Left kidney (tissue), 8 donors: Measurements from ENCODE around the gene OR2Y1. TPM values are rescaled to one million over a fixed set of nuclear protein-coding genes. Genes with fewer than 3 reads are reported as not detected.
"Not testable (repeated sequence)": the region's sequence is repeated elsewhere in the genome, so short reads cannot be mapped to it uniquely, and the experiment has no call there.

Experiments used
- DNase-seq: peaks from one replicate; pipeline ENCODE4 v3.0.0-alpha.2; 2013
- long read RNA-seq, 8 donors: transcript quantifications; one replicate each; lab custom pipeline, GENCODE V29; 2026
- polyA plus RNA-seq: library from polyadenylated mRNA; unstranded; fragments of 120-200 nt; gene quantifications from one replicate; pipeline ENCODE4 v1.2.1, GENCODE V29; 2013; ENCODE audit not compliant: insufficient read length

OR2Y1 gene, protein sequence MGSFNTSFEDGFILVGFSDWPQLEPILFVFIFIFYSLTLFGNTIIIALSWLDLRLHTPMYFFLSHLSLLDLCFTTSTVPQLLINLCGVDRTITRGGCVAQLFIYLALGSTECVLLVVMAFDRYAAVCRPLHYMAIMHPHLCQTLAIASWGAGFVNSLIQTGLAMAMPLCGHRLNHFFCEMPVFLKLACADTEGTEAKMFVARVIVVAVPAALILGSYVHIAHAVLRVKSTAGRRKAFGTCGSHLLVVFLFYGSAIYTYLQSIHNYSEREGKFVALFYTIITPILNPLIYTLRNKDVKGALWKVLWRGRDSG
- polyA plus RNA-seq = not detected
- long read RNA-seq, donor 1 = 0 reads
- long read RNA-seq, donor 2 = 0 reads
- long read RNA-seq, donor 3 = 0 reads
- long read RNA-seq, donor 4 = 0 reads
- long read RNA-seq, donor 5 = 0 reads
- long read RNA-seq, donor 6 = 0 reads
- long read RNA-seq, donor 7 = 0 reads
- long read RNA-seq, donor 8 = 0 reads

DNA sequence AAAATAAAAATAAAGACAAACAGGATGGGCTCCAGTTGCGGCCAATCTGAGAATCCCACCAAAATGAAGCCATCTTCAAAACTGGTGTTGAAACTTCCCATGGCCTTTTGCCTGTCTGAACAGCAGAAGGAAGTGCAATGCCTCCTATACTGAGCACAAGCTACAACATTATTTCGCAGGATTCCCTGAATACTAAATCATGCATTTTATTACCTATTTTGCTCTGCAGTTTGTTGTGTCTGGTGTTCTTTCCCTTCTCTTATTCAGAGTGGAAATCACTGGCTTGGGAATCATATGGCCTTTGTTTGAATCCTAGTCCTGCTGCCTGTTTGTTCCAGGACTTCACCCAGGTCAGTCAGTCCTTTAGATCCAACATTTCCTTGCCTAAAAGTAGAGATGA is at the start of gene OR2Y1:
Gene OR2Y1, minus strand, starts transcription at position 101 of the 400 bp plus-strand sequence. Its CDS starts 0 bp downstream, at position 101.
- DNase-seq = no peak

DNA sequence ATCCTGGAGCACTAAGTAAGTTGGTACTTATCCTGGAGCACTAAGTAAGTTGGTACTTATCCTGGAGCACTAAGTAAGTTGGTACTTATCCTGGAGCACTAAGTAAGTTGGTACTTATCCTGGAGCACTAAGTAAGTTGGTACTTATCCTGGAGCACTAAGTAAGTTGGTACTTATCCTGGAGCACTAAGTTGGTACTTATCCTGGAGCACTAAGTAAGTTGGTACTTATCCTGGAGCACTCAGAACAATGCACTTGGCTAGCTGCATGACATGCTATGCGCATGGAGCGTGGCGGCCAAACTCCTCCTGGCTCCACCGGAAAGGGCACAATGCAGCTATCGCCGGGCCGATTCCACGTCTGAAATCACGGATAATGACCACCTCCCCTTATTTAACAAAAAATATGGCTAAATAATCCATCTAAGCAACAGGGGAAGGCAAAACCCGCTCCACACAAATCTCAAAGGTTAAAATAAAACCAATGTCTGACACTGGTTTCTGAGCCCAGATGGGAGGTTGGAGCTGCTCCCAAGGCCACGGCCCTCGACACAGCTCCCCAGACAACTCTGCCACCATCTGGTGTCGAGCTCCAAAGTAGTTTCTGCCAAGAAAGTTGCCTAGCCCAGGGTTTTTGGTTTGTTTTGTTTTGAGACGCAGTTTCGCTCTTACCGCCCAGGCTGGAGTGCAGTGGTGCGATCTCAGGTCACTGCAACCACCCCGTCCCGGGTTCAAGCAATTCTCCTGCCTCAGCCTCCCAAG is 49.0 kb upstream of the OR2Y1 start:
- DNase-seq = not testable (repeated sequence)

DNA sequence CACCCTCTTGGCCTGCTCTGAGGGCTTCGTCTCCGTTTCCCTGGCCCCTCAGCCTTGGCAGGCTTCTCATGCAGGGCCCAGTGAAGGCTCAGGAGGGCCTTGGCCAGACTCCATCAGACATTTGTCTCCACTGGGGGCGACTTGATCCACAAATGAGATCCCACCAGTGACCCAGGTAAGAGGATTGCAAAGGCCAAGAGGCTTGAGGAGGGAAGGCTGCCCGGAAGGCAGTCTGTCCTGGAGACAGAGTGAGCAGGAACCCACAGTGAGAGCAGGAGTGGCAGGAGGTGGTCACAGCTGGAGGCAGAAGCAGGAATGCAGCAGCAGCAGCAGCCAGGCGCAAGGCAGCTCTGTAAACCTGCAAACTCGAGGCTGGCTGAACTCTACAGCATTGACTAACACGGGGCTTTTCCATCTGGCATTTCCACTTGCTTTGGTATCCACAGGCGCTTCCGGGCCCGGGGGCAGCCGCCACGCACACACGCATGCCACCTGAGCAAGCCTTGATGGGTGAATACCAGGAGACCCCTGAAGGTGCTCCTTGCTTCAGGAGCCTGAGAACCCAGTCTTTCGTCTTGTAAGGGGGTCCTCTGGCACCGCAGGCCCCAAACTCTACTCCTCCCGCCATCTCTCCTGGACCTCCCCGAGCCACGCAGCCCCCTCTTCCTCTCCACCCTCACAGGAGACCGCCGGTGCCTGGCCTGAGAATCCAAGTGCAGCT is 48.0 kb upstream of the OR2Y1 start:
- no peak for DNase-seq

DNA sequence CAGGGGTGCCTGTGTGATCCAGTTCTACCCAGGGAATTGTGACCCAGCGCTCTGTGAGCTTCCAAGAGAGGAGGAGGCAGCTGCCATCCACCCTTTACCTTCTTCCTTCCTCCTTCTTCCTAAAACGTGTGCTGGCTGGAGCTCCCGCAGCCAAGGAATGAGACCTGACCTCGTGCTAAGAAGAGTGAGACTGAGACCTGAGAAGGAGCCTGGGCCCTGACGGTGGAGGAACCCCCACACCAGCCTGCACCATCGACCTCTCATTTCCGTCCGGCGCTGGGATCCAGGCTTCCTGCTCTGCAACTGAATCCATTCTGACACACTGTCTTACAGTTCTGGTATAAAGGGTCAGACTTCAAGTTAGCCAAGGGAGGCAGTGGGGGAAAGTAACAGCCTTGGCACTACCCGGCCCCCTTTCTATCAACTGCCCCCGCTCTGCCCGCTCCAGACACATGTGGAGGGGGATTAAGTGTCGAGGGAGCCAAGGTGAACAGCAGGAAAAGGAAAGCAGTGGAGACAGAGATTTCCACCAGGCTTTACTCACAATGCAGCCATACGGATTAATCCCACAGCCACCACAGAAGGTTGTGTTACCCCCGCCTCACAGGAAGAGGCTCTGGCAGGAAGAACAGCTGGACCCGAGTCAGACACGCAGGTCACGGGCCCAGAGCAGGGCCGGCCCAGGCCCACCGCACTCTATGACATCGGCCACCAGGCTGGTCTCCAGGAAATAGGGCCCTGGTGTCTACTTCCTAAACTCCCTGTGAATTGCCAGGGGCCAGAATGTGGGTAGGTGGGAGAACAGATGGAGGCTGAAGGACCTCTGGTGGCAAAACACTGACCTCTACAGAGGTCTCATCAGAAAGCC is 46.9 kb upstream of the OR2Y1 start:
- no peak for DNase-seq

DNA sequence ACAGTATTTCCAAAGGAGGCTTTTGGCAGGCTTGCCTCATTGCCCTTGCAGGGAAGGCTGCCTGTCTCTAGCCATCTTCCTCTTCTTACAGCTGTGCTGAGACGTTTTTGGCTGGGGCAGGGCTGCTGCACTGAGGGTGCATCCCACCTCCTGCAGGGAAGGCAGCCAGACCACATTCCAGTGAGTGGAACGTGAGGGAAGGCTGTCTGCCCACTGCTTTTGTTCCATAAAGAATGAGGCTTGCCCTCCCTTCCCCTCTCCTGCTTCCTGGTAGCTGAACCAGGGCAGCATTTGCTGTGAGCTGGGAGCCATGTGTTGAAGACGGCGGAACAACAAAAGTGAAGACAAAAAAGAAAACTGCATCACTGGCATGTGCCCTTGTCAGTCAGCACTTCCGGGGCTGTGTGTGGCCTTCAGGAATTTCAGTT is 46.0 kb upstream of the OR2Y1 start:
- no peak for DNase-seq

DNA sequence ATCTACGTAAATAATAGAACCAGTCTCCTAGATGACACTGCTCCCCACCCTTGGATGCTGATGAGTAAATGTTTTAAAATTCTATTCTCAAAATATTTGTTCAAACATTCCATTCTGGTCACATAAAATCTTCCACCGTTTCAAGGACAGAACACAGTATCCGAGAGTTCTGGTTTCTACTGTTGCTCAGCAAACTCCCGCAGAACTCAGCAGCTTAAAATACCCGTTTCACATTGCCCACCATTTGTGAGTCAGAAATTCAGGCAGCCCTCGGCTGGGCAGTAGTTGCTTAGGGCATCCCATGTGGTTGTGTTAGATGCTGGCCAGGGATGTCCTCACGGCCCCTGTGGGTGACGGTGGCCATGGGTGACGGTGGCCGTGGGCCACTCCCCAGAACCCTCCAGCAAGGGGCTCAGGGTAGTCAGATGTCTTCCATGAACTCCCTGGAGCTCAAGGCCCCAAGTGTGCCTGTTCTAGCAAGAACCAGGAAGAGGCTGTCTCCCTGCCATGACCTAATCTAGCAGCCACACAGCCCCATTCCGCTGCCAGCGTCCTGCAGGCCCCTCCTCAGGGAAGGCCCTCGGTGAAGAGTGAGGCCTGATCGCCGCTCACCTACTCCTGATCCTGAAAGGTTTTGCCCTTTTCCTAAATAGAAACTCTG is 45.4 kb upstream of the OR2Y1 start:
- no peak for DNase-seq

DNA sequence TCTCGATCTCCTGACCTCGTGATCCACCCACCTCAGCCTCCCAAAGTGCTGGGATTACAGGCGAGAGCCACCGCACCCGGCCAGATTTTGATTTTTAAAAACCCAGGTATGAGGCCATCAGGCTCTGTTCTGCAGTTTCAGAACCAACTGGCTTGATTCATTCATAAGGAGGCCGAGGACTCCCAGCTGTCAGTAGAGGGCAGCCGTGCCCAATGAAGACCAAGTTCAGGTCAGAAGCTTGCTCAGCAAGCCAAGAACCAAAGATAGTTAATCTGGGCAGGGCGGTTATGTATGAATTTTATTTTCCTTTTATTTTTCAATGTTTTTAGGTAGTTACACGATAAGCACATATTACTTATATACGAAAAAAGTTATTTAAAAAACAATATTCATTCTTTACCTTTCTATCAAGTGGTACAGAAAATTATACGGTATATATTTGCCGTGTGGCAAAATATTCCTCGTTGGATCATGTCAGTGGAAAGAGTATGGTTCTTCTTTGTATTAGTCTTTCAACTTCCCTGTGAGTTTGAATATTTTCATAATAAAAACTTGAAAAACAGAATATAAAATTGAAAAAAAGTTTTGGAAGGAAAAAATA is 44.7 kb upstream of the OR2Y1 start:
- DNase-seq = peak; percentile 71

DNA sequence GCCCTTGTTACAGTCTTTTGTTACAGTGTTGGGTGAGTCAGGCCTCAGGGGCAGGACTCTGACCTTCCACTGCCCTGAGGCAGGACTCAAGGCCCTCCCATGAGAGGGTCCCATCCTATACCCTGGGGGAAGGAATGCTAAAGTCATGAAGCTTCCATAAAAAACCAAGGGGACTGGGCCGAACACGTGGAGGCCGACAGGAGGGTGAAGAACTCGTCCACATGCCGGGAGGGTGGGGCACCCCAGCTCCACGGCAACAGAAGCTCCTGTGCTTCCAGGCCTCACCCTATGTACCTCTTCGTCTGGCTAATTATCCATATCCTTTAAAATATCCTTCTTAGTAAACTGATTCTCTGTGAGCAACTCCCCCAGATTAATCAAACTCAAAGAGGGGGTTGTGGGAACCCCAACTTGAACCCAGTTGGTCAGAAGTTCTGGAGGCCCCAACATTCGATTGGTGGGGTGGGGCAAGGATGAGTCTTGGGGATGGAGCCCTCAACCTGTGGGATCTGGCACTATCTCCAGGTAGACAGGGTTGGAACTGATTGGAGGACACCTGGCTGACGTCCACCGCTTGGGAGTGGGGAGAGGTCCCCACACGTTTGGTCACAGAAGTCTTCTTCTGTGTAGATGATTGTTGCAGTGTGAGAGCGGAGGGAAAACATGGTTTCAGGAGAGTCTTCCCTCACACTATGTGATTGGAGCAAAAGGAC is 43.6 kb upstream of the OR2Y1 start:
- no peak for DNase-seq

DNA sequence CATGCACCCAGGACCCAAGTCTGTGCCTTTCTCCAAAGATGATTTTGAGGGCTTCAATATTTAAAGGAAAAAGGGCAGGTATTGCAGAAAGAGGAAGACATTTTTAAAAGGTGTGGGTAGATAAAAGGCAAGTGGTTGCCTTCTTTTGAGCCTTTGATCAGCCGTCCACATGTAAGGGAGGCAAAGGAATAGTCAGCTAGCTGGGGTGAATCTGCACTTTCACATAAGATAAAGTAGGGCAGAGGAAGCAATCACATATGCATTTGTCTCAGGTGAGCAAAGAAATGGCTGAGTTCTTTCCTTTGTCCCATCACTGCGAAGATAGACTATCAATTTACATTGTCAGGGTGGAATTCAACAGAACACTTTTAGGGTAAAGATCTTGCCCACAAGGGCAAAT is 42.9 kb upstream of the OR2Y1 start:
- no peak for DNase-seq

DNA sequence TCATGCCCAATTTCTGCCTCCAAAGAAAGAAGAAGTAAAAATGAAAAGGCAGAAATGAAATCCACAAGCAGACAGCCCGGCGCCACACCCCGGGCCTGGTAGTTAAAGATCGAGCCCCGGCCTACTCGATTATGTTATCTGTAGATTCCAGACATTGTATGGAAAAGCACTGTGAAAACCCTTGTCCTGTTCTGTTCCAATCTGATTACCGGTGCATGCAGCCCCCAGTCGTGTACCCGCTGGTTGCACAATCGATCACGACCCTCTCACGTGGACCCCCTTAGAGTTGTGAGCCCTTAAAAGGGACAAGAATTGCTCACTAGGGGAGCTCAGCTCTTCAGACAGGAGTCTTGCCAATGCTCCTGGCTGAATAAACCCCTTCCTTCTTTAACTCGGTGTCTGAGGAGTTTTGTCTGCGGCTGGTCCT is 42.1 kb upstream of the OR2Y1 start:
- DNase-seq = not testable (repeated sequence)

DNA sequence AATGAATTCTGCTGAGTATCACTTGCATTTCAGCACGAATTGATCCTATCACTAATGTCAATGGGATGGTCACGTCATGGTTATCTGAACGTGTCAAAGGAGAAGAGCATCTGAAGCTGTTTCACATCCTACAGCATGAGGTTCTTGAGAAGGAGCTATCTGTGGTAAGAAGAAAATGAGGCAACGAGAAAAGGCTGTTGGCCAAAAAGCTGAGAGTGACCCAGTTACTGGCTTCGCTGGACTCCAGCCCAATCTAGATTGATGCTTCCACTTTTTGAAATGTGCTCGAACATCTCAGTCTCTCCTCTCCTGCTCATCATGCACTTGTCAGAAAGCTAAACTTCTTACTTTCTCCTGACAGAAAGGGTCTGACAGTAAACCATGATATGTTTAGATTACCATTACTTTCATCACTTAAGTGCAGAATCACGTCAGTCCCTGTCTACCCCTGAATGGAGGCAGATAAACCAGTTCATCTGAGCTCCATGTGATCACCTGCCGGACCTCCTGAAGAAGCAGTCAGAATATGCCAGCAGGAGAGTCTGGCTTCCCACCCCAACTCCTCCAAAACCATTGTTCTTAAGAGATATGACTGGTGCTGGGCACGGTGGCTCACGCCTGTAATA is 40.2 kb upstream of the OR2Y1 start:
- DNase-seq = no peak

DNA sequence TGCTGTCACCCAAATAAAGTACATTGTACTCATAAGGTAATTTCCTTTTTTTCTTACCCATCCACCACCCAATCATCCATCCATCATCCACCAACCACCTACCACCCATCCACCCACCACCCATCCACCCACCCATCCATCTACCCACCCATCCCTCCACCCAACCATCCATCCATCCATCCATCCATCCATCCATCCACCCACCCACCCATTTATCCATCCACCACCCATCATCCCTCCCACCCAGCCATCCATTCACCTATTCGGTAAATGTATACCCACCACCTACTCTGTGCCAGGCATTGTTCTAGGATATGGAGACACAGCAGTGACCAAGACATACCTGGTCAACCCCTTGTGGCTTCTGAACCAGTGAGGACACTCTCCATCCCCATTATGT is 37.6 kb upstream of the OR2Y1 start:
- no peak for DNase-seq

DNA sequence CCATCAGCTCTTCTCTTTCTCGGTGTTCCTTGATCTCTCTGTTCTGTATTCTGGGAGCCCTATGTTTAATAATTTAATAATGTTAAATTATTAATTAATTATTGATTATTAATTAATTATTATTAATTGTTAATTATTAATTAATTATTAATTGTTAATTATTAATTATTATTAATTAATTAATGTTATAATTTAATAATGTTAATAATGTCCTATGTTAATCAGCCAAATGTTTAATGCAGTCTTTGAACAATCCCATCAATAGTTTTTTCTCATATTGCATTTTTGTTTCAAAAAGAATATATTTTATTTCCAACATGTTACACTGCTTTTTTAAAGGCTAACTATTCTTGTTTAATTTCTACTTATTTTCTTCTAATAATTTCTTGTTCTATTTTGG is 36.5 kb upstream of the OR2Y1 start:
- DNase-seq = no peak

DNA sequence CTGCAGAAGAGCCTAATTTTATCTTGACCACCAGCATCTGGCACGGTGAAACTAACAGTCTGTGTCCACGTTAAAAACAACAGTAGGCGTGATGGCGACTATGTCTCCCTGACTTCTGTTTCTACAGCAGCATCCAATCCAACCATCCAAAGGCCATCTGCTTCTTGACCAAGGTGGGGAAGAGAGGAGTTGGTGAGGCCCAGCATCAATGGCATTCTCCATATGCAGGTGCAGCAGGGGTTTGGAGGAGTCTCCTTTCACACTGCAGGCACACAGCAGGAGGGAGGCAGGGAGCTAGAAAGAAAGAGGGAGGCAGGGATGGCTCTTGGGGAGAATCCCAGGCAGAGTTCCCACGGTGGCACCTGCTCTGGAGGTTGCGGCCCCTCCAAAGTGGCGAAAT is 35.8 kb upstream of the OR2Y1 start:
- DNase-seq = no peak

DNA sequence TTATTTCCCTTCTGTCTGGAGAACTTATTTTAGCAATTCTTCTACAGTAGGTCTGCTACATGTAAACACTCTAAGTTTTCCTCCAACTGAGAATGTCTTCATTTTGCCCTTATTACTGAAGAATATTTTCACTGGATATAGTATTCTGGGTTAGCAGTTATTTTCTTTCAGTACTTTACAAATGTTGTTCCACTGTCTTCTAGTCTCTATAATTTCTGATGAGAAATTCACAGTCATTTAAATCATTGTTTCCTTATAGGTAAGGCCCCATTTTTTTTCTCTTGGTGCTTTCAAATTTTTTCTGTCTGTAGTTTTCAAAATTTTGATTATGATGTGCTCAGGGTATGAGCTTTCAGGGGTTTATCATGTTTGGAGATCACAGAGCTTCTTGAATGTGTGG is 32.0 kb upstream of the OR2Y1 start:
- no peak for DNase-seq

DNA sequence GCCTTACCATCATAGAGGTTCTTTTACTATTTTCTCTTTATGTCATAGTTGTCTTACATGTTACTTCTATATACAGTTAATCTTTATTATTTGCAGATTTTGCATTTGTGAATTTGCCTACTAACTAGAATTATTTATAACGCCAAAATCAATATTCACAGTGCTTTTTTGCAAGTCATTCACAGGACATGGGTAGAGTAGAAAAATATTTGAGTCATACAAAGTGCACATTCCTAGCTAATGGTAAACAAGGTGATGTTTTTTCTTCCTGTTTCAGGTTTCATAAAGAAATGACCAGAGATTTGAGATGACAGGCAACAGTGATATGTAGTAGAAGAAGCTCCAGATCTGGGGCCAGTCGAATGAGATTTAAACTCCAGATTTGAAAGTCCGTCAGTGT is 30.0 kb upstream of the OR2Y1 start:
- DNase-seq = no peak

DNA sequence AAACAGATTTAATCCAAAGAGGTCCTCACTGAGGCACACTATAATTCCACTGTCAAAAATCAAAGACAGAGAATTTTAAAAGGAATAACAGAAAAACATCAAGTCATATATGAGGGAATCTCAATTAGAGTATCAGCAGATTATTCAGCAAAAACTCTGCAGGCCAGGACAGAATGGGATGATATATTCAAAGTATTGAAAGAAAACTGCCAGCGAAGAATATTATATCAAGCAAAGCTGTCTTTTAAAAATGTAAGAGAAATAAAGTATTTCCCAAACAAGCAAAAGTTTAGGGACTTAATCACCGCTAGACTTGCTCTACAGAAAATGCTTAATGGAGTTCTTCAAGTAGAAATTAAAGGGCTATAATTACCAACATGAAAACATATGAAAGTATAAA is 15.7 kb upstream of the OR2Y1 start:
- no peak for DNase-seq

DNA sequence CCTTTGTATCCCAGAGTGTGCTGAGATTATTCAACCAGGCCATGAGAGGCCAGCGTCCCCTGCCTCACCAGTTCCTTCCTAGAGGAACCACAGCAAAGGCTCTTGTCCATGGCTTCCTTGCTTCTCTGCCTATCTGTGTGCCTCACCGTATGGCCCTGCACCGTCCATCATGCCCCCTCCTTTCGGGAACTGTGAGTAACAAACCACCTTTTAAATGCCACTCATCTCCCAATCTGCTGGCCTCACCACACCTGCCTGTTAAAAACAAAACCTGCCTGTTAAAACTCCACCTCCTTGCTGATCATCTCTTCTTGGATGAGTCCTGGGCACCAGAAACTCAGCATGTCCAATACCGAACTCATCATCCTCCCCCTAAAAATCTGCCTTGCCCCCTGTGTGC is 4.4 kb upstream of the OR2Y1 start:
- no peak for DNase-seq

DNA sequence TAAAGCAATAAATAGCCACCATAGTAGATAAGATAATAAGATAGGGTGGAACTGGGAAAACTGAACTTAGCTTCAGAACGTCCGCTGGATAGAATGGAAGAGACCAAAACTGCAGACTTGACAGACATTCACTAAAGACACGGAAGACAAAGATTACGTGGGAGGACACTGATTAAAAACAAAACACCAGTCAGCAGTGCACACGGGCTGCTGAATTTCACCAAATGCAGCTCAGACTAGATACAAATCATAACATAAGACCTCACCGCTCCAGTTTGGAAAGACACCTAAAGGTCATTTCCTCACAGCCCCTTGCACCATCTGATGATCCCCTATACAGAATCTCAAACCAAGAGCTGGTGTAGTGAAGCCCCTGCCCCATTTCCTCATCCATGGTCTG is 2.9 kb upstream of the OR2Y1 start:
- no peak for DNase-seq
